ENCODE measurements around the gene B3GNT4. TPM values are rescaled to one million over a fixed set of nuclear protein-coding genes. Genes with fewer than 3 reads are reported as not detected.

Gene B3GNT4
- total and polyA plus RNA-seq, 2 of the 13 experiments (the other 11 are each of a cell fraction or from before 2014, with no cell fraction given), result 0.04 to 0.21 TPM

- TF ChIP-seq ZFY (CRISPR knock-in tag; IDR thresholded peaks at IDR 0.05), result peak; percentile 60; the same call in 1 of the 2 replicates
- peak; percentile 29; the same call in 1 of the 2 replicates for TF ChIP-seq E2F5 (CRISPR knock-in tag; conservative IDR thresholded peaks at IDR 0.05)
- no peak; the same call in none of the 2 replicates for TF ChIP-seq KAT7 (CRISPR knock-in tag; IDR thresholded peaks at IDR 0.05; ENCODE audit: borderline replicate concordance)
- TF ChIP-seq ZNF749 (CRISPR knock-in tag; IDR thresholded peaks at IDR 0.05; ENCODE audit: borderline replicate concordance), result peak; percentile 10; the same call in 1 of the 2 replicates
- peak; percentile 75 for TF ChIP-seq AGO2 (optimal IDR thresholded peaks at IDR 0.05; ENCODE audit: low read depth, low read length)
- TF ChIP-seq ZEB1 (IDR thresholded peaks at IDR 0.05; ENCODE audit: insufficient replicate concordance, low read depth), result no peak
- no peak for TF ChIP-seq PAWR (CRISPR knock-in tag; IDR thresholded peaks at IDR 0.05; ENCODE audit: borderline replicate concordance)
- no peak for TF ChIP-seq HMG20B (CRISPR knock-in tag; conservative IDR thresholded peaks at IDR 0.05)
- TF ChIP-seq KDM3A (CRISPR knock-in tag; IDR thresholded peaks at IDR 0.05; ENCODE audit: low read depth), result peak; percentile 75; the same call in 1 of the 2 replicates
- peak; percentile 90 for TF ChIP-seq SAP130 (CRISPR knock-in tag; IDR thresholded peaks at IDR 0.05; ENCODE audit: low read depth)
- no peak for TF ChIP-seq ZNF766 (CRISPR knock-in tag; IDR thresholded peaks at IDR 0.05; ENCODE audit: borderline replicate concordance)
- TF ChIP-seq, protein P1, sequence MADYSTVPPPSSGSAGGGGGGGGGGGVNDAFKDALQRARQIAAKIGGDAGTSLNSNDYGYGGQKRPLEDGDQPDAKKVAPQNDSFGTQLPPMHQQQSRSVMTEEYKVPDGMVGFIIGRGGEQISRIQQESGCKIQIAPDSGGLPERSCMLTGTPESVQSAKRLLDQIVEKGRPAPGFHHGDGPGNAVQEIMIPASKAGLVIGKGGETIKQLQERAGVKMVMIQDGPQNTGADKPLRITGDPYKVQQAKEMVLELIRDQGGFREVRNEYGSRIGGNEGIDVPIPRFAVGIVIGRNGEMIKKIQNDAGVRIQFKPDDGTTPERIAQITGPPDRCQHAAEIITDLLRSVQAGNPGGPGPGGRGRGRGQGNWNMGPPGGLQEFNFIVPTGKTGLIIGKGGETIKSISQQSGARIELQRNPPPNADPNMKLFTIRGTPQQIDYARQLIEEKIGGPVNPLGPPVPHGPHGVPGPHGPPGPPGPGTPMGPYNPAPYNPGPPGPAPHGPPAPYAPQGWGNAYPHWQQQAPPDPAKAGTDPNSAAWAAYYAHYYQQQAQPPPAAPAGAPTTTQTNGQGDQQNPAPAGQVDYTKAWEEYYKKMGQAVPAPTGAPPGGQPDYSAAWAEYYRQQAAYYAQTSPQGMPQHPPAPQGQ (CRISPR knock-in tag; IDR thresholded peaks at IDR 0.05; ENCODE audit: borderline replicate concordance), result no peak
- TF ChIP-seq ZNF512B (CRISPR knock-in tag; IDR thresholded peaks at IDR 0.05; ENCODE audit: borderline replicate concordance), result no peak
- TF ChIP-seq, protein P2, sequence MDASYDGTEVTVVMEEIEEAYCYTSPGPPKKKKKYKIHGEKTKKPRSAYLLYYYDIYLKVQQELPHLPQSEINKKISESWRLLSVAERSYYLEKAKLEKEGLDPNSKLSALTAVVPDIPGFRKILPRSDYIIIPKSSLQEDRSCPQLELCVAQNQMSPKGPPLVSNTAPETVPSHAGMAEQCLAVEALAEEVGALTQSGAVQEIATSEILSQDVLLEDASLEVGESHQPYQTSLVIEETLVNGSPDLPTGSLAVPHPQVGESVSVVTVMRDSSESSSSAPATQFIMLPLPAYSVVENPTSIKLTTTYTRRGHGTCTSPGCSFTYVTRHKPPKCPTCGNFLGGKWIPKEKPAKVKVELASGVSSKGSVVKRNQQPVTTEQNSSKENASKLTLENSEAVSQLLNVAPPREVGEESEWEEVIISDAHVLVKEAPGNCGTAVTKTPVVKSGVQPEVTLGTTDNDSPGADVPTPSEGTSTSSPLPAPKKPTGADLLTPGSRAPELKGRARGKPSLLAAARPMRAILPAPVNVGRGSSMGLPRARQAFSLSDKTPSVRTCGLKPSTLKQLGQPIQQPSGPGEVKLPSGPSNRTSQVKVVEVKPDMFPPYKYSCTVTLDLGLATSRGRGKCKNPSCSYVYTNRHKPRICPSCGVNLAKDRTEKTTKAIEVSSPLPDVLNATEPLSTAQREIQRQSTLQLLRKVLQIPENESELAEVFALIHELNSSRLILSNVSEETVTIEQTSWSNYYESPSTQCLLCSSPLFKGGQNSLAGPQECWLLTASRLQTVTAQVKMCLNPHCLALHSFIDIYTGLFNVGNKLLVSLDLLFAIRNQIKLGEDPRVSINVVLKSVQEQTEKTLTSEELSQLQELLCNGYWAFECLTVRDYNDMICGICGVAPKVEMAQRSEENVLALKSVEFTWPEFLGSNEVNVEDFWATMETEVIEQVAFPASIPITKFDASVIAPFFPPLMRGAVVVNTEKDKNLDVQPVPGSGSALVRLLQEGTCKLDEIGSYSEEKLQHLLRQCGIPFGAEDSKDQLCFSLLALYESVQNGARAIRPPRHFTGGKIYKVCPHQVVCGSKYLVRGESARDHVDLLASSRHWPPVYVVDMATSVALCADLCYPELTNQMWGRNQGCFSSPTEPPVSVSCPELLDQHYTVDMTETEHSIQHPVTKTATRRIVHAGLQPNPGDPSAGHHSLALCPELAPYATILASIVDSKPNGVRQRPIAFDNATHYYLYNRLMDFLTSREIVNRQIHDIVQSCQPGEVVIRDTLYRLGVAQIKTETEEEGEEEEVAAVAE (CRISPR knock-in tag; IDR thresholded peaks at IDR 0.05; ENCODE audit: borderline replicate concordance), result peak; percentile 59; the same call in 1 of the 2 replicates
- no peak for TF ChIP-seq ZNF577 (CRISPR knock-in tag; IDR thresholded peaks at IDR 0.05; ENCODE audit: borderline replicate concordance, low read depth)
- no peak for TF ChIP-seq ZNF496 (CRISPR knock-in tag; IDR thresholded peaks at IDR 0.05; ENCODE audit: insufficient replicate concordance)
- TF ChIP-seq NR2F1 (CRISPR knock-in tag; IDR thresholded peaks at IDR 0.05), result peak in 1 of 2 experiments; percentile 22; a peak in 1 of 4 replicates
- TF ChIP-seq ZNF367 (CRISPR knock-in tag; IDR thresholded peaks at IDR 0.05; ENCODE audit: borderline replicate concordance), result no peak
Observed at GRCh38 chr12:122225683-122226365, 22.3 kb downstream of the B3GNT4 start, which contains the start of gene DIABLO (continued).

Measured in HepG2 (cell line).